ENCODE results near the gene STRN4.

Gene STRN4

GRCh38 chr19:46704379-46705076 lies 41.7 kb downstream of the STRN4 start:
- DNase-seq = peak in 1 of 2 experiments; percentile 47

GRCh38 chr19:46700704-46701103 lies 45.5 kb downstream of the STRN4 start:
- no peak for DNase-seq

- DNase-seq = no peak
These were observed 47.6 kb downstream of the STRN4 start for GRCh38 chr19:46698395-46699321.

- peak; percentile 93 to 98 for DNase-seq
These were observed 48.9 kb downstream of the STRN4 start for GRCh38 chr19:46697204-46697960.

GRCh38 chr19:46696866-46697203 lies 49.4 kb downstream of the STRN4 start:
- DNase-seq = no peak

- DNase-seq = no peak
These were observed 50.2 kb downstream of the STRN4 start for GRCh38 chr19:46696052-46696451.

GRCh38 chr19:46693760-46694159 lies 52.5 kb downstream of the STRN4 start:
- no peak for DNase-seq

GRCh38 chr19:46692918-46693722 lies 53.1 kb downstream of the STRN4 start:
- no peak for DNase-seq

- DNase-seq = no peak
These were observed 54.3 kb downstream of the STRN4 start for GRCh38 chr19:46691948-46692347.

- no peak for DNase-seq
These were observed 55.1 kb downstream of the STRN4 start for GRCh38 chr19:46691104-46691503.

GRCh38 chr19:46689358-46689757 lies 56.9 kb downstream of the STRN4 start:
- no peak for DNase-seq

- no peak for DNase-seq
These were observed 58.7 kb downstream of the STRN4 start for GRCh38 chr19:46687438-46688145.

GRCh38 chr19:46685189-46685588 lies 61.1 kb downstream of the STRN4 start:
- DNase-seq = no peak

- no peak for DNase-seq
These were observed 68.0 kb downstream of the STRN4 start for GRCh38 chr19:46678110-46678732.

- DNase-seq = no peak
These were observed 71.7 kb downstream of the STRN4 start for GRCh38 chr19:46674416-46675178.

- no peak for DNase-seq
These were observed 75.4 kb downstream of the STRN4 start for GRCh38 chr19:46670813-46671212.

Data from NCI-H187 (cell line).